ENCODE measurements around the gene CMTM2.
A peak's percentile ranks its signal among the peaks of the same experiment; 100 is the strongest.

The CMTM2 gene

GRCh38 chr16:66578651-66579531 lies at the start of gene CMTM2:
Gene CMTM2, plus strand, starts transcription at chr16:66579463. Its CDS starts 145 bp downstream, at chr16:66579608.
- DNase-seq (ENCODE audit: low read depth) = no peak

- DNase-seq (ENCODE audit: low read depth) = no peak
Observed at GRCh38 chr16:66529475-66529874, 49.8 kb upstream of the CMTM2 start.

GRCh38 chr16:66534376-66534799 lies 44.9 kb upstream of the CMTM2 start:
- no peak for DNase-seq (ENCODE audit: low read depth)

GRCh38 chr16:66536525-66536924 lies 42.7 kb upstream of the CMTM2 start:
- no peak for DNase-seq (ENCODE audit: low read depth)

- no peak for DNase-seq (ENCODE audit: low read depth)
Observed at GRCh38 chr16:66537236-66537635, 42.0 kb upstream of the CMTM2 start.

GRCh38 chr16:66538910-66539309 lies 40.4 kb upstream of the CMTM2 start:
- DNase-seq (ENCODE audit: low read depth) = no peak

GRCh38 chr16:66539623-66540469 lies 39.4 kb upstream of the CMTM2 start:
- DNase-seq (ENCODE audit: low read depth) = no peak

GRCh38 chr16:66541388-66542355 lies 37.6 kb upstream of the CMTM2 start:
- DNase-seq (ENCODE audit: low read depth) = no peak

GRCh38 chr16:66542396-66542795 lies 36.9 kb upstream of the CMTM2 start:
- no peak for DNase-seq (ENCODE audit: low read depth)

- no peak for DNase-seq (ENCODE audit: low read depth)
Observed at GRCh38 chr16:66543541-66543940, 35.7 kb upstream of the CMTM2 start.

GRCh38 chr16:66544016-66544757 lies 35.1 kb upstream of the CMTM2 start:
- no peak for DNase-seq (ENCODE audit: low read depth)

- no peak for DNase-seq (ENCODE audit: low read depth)
Observed at GRCh38 chr16:66547101-66547989, 31.9 kb upstream of the CMTM2 start.

- no peak for DNase-seq (ENCODE audit: low read depth)
Observed at GRCh38 chr16:66548068-66548467, 31.2 kb upstream of the CMTM2 start.

- DNase-seq (ENCODE audit: low read depth) = no peak
Observed at GRCh38 chr16:66548868-66549267, 30.4 kb upstream of the CMTM2 start.

GRCh38 chr16:66549284-66550131 lies 29.8 kb upstream of the CMTM2 start, which contains the start of gene TK2:
Gene TK2, minus strand, starts transcription at chr16:66550122. Its CDS starts 61 bp downstream, at chr16:66550061.
- DNase-seq (ENCODE audit: low read depth) = peak; percentile 45

GRCh38 chr16:66551348-66551759 lies 27.9 kb upstream of the CMTM2 start:
- DNase-seq (ENCODE audit: low read depth) = no peak

- DNase-seq (ENCODE audit: low read depth) = no peak
Observed at GRCh38 chr16:66551788-66552285, 27.4 kb upstream of the CMTM2 start.

GRCh38 chr16:66552286-66553177 lies 26.7 kb upstream of the CMTM2 start, which contains the start of gene CKLF:
Gene CKLF, plus strand, starts transcription at chr16:66552576. Its CDS starts 140 bp downstream, at chr16:66552716.
- DNase-seq (ENCODE audit: low read depth) = peak; percentile 85

Data from stimulated activated CD8-positive, alpha-beta memory T cell treated with anti-CD3 and anti-CD28 coated beads, Interleukin-15, amount 100 ng/mL, for 24 hours (primary cell).